HEK293T (cell line): ENCODE results near the gene PCNX2.
"Not testable (repeated sequence)": the region's sequence is repeated elsewhere in the genome, so short reads cannot be mapped to it uniquely, and the experiment has no call there.

Experiments used
- CTCF ChIA-PET: fragments of 350-600 bp; formaldehyde crosslinking; extraction: SDS; loops from one replicate; lab custom pipeline; 2021; ENCODE audit warnings: antibody characterized with exemption, inconsistent platforms; lab: Yijun Ruan, JAX
- POLR2A ChIA-PET: fragments of 350-600 bp; formaldehyde crosslinking; extraction: SDS; loops from one replicate; lab custom pipeline; 2020; ENCODE audit warnings: antibody characterized with exemption, inconsistent platforms; lab: Yijun Ruan, JAX
- DNase-seq: peaks from one replicate; pipeline ENCODE4 v3.0.0; 2012; ENCODE audit warnings: mixed read lengths; ENCODE audit errors: extremely low spot score
- ARNT ChIP-seq: fragments of 450-650 bp; IDR thresholded peaks from 2 replicates; pipeline ENCODE4 v1.6.1; 2017; ENCODE audit warnings: mild to moderate bottlenecking
- BHLHE40 ChIP-seq: fragments of 450-650 bp; IDR thresholded peaks from 2 replicates; pipeline ENCODE4 v1.6.1; 2016; ENCODE audit warnings: mild to moderate bottlenecking, moderate library complexity, borderline replicate concordance
- CTBP1 ChIP-seq: fragments of 450-650 bp; IDR thresholded peaks from 2 replicates; pipeline ENCODE4 v1.6.1; 2016; ENCODE audit warnings: borderline replicate concordance
- ELF4 ChIP-seq: fragments of 450-650 bp; IDR thresholded peaks from 2 replicates; pipeline ENCODE4 v1.6.1; 2017; ENCODE audit warnings: antibody characterized with exemption
- FOXA1 ChIP-seq: fragments of 450-650 bp; IDR thresholded peaks from 2 replicates; pipeline ENCODE4 v1.6.1; 2016; ENCODE audit warnings: mild to moderate bottlenecking
- FOXK2 ChIP-seq: fragments of 450-650 bp; IDR thresholded peaks from 2 replicates; pipeline ENCODE4 v1.6.1; 2016; ENCODE audit warnings: mild to moderate bottlenecking
- FOXM1 ChIP-seq: fragments of 450-650 bp; IDR thresholded peaks from 2 replicates; pipeline ENCODE4 v1.6.1; 2017; ENCODE audit warnings: mild to moderate bottlenecking, borderline replicate concordance
- HDGF ChIP-seq: fragments of 450-650 bp; IDR thresholded peaks from 2 replicates; pipeline ENCODE4 v1.6.1; 2017; ENCODE audit warnings: antibody characterized with exemption, borderline replicate concordance
- L3MBTL2 ChIP-seq: fragments of 450-650 bp; conservative IDR thresholded peaks from 2 replicates; pipeline ENCODE4 v1.6.1; 2016; ENCODE audit warnings: mild to moderate bottlenecking
- LEF1 ChIP-seq: fragments of 450-650 bp; IDR thresholded peaks from 2 replicates; pipeline ENCODE4 v1.6.1; 2017; ENCODE audit warnings: mild to moderate bottlenecking, borderline replicate concordance
- NFRKB ChIP-seq: fragments of 450-650 bp; IDR thresholded peaks from 2 replicates; pipeline ENCODE4 v1.6.1; 2016; ENCODE audit warnings: mild to moderate bottlenecking, moderate library complexity
- SP1 ChIP-seq: fragments of 450-650 bp; IDR thresholded peaks from 2 replicates; pipeline ENCODE4 v1.6.1; 2017
- SUZ12 ChIP-seq: fragments of 450-650 bp; IDR thresholded peaks from 2 replicates; pipeline ENCODE4 v1.6.1; 2016; ENCODE audit warnings: mild to moderate bottlenecking
- TARDBP ChIP-seq: fragments of 450-650 bp; IDR thresholded peaks from 2 replicates; pipeline ENCODE4 v1.6.1; 2016
- ZNF384 ChIP-seq: fragments of 450-650 bp; IDR thresholded peaks from 2 replicates; pipeline ENCODE4 v1.6.1; 2016
- TF ChIP-seq, protein P1 (sequence below): fragments of 450-650 bp; IDR thresholded peaks from 2 replicates; pipeline ENCODE4 v1.6.1; 2016

Gene PCNX2

DNA sequence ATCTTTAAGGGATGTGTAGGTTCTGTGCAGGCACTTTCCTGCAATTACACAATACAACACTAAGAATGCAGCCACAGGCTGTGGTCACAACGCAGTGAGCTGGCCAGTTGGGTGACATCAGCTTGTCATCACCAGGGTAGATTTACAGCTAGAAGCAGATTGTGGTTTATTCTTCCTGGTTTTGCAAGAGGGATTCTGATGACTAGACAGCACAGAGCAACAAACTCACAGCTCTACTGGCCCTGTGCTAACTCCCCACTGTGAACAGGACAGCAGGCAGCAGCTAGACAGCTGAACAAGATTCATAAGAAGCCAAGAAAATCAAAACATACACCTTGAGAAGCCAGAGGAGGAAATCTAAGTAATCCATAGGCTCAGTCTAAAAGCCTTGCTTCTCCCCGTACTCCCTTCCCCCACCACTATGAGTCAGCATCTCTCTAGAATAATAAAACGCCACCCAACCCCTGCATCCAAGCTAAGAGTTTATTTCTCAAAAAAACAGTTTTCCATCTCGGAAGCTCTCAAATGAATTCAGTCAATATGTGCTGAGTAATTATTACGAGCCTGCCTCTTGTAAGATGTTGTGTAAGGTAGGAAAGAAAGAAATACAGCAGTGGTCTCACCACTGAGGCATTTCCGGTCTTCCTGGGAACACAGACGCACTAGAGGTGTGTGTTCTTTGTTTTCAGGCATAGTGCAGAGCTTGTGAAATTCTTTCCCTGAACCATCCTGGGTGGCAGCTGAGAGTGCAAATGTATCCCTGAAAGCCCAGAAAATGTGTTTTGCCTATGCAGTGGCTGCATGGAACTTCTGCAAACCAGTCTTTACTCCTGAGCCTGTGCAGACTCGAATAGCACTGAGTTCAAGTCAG is 182.3 kb downstream of the PCNX2 start:
- CTCF ChIA-PET = interaction anchor here (0.6 kb wide), 1 partner anchor 1038 kb away, joined by 4 read pairs; no protein-coding TSS in a partner anchor
- POLR2A ChIA-PET = interaction anchor here (1.2 to 1.6 kb wide), 2 partner anchors 29 to 161 kb away, joined by 3 to 5 read pairs; no protein-coding TSS in a partner anchor
- TF ChIP-seq, protein P1, sequence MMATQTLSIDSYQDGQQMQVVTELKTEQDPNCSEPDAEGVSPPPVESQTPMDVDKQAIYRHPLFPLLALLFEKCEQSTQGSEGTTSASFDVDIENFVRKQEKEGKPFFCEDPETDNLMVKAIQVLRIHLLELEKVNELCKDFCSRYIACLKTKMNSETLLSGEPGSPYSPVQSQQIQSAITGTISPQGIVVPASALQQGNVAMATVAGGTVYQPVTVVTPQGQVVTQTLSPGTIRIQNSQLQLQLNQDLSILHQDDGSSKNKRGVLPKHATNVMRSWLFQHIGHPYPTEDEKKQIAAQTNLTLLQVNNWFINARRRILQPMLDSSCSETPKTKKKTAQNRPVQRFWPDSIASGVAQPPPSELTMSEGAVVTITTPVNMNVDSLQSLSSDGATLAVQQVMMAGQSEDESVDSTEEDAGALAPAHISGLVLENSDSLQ = peak; percentile 86
- no peak for TF ChIP-seq TARDBP
- peak; percentile 43 for DNase-seq

- POLR2A ChIA-PET = interaction anchor here (1.2 to 1.6 kb wide), 2 partner anchors 30 to 160 kb away, joined by 3 to 5 read pairs; no protein-coding TSS in a partner anchor
- CTCF ChIA-PET = no interaction called here
- TF ChIP-seq HDGF = no peak
- TF ChIP-seq NFRKB = no peak
- TF ChIP-seq, protein P1 = no peak
- DNase-seq = no peak
Observed at GRCh38 chr1:233112186-233113008, 183.1 kb downstream of the PCNX2 start.

- ChIA-PET CTCF (no interaction called here), POLR2A (no interaction called here)
- no peak for DNase-seq
- TF ChIP-seq NFRKB (no peak), FOXM1 (no peak), HDGF (no peak), ARNT (no peak), TARDBP (no peak), L3MBTL2 (no peak), LEF1 (no peak), ZNF384 (no peak)
- TF ChIP-seq, protein P1 = no peak
Observed at GRCh38 chr1:233111731-233112130, 183.8 kb downstream of the PCNX2 start.

GRCh38 chr1:233109096-233109495 is 186.4 kb downstream of the PCNX2 start:
- ChIA-PET POLR2A (no interaction called here), CTCF (no interaction called here)
- no peak for DNase-seq
- TF ChIP-seq SUZ12 = no peak
- TF ChIP-seq CTBP1 = no peak
- TF ChIP-seq ARNT = no peak
- TF ChIP-seq LEF1 = no peak
- TF ChIP-seq ZNF384 = no peak
- no peak for TF ChIP-seq ELF4
- no peak for TF ChIP-seq HDGF
- no peak for TF ChIP-seq L3MBTL2
- TF ChIP-seq, protein P1 = no peak
- TF ChIP-seq BHLHE40 = no peak
- TF ChIP-seq FOXK2 = no peak
- TF ChIP-seq FOXM1 = no peak
- TF ChIP-seq FOXA1 = no peak
- TF ChIP-seq TARDBP = no peak
- TF ChIP-seq SP1 = no peak
- no peak for TF ChIP-seq NFRKB

DNA sequence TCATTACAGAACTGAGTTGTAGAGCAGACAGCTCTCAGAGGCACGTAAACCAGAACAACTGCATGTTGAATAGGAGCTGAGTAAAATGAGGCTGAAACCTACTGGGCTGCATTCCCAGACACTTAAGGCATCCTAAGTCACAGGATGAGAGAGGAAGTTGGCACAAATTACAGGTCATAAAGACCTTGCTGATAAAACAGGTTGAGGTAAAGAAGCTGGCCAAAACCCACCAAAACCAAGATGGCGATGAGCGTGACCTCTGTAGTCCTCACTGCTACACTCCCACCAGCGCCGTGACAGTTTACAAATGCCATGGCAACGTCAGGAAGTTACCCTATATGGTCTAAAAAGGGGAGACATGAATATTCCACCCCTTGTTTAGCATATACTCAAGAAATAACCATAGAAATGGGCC is 187.8 kb downstream of the PCNX2 start:
- CTCF ChIA-PET = not testable (repeated sequence)

DNA sequence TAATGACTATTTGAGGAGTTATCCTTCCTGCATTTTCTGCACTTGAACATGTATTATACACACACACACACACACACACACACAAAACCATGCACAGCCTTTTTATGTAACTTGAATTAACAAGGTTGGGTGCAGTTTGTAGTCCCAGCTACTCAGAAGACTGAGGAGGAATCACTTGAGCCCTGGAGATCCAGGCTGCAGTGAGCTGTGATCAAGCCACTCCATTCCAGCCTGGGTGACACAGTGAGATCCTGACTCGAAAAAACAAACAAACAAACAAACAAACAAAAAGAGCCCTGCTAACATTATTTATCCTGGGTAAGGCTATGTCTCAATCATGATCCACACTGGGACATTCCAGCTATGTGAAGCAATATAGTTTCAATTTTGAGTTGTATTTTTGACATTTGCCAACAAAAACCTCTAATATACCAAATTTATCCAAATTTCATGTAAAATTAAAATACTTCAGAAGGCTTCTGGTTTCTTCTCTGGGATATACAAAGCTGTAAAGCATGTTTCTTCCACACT is 188.3 kb downstream of the PCNX2 start:
- ChIA-PET CTCF (no interaction called here), POLR2A (no interaction called here)
- no peak for TF ChIP-seq ELF4
- TF ChIP-seq FOXA1 = no peak
- no peak for DNase-seq

More for the DNA sequence above, 187.8 kb downstream of the PCNX2 start:
- POLR2A ChIA-PET, DNase-seq: not testable (repeated sequence)
